Measurements from ENCODE around the gene IFT122.
"Not testable (repeated sequence)": the region's sequence is repeated elsewhere in the genome, so short reads cannot be mapped to it uniquely, and the experiment has no call there.

Gene IFT122

GRCh38 chr3:129402616-129403015 lies 37.4 kb upstream of the IFT122 start:
- no peak overlapping the region for H3K4me3 ChIP-seq (ENCODE audit: extremely low read depth, insufficient read depth, low read length, poor library complexity, severe bottlenecking)
- WGBS, 2 experiments (ENCODE audit: insufficient coverage in 2 of 2) = no CpG with 5 or more reads among the region's 4 CpGs

GRCh38 chr3:129403450-129403849 lies 36.6 kb upstream of the IFT122 start:
- Histone ChIP-seq H3K9me3 (ENCODE audit: control insufficient read depth, low read length) (no peaks in the 10 kb centered on the region), H3K27ac (ENCODE audit: low read depth, low read length, severe bottlenecking) (no peak overlapping the region), H3K4me1 (ENCODE audit: control insufficient read depth, insufficient read depth, low read length, poor library complexity, severe bottlenecking) (no peaks in the 10 kb centered on the region), H3K4me3 (ENCODE audit: extremely low read depth, insufficient read depth, low read length, poor library complexity, severe bottlenecking) (no peak overlapping the region), H3K36me3 (ENCODE audit: control insufficient read depth, insufficient read depth, low read length) (no peaks in the 10 kb centered on the region)
- 82 to 95% methylated on average over 2 to 3 of the region's 7 CpGs for WGBS, 2 experiments (ENCODE audit: insufficient coverage in 2 of 2)

More at GRCh38 chr3:129402616-129403015, 37.4 kb upstream of the IFT122 start:
- Histone ChIP-seq H3K4me1 (ENCODE audit: control insufficient read depth, insufficient read depth, low read length, poor library complexity, severe bottlenecking) (no peaks in the 10 kb centered on the region), H3K27ac (ENCODE audit: low read depth, low read length, severe bottlenecking) (no peak overlapping the region), H3K9me3 (ENCODE audit: control insufficient read depth, low read length) (no peaks in the 10 kb centered on the region), H3K36me3 (ENCODE audit: control insufficient read depth, insufficient read depth, low read length) (no peaks in the 10 kb centered on the region)

DNA sequence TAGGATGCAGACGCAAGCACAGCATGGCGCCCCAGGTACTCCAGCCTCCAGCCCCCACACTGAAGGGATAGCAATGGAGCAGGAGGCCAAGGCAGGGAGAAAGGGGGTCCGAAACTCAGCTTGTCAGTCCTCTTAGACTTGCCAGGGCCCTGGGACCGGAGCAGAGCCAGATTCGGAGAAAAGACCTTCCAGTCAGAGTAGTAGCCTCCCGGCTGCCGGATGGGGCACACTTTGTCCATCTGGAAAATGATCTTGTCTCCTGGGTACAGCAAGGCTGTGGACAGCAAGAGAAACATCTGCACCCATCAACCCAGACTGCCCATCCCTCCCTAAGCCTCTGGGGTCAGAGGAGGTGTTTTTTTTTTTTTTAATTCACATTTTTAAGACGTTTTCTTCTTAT lies 35.9 kb upstream of the IFT122 start:
- no peak overlapping the region for H3K4me3 ChIP-seq (ENCODE audit: extremely low read depth, insufficient read depth, low read length, poor library complexity, severe bottlenecking)
- 92% methylated on average over 2 of the region's 8 CpGs; no CpG with 5 or more reads in 1 of the 2 experiments for WGBS, 2 experiments (ENCODE audit: insufficient coverage in 2 of 2)
- H3K36me3 ChIP-seq (ENCODE audit: control insufficient read depth, insufficient read depth, low read length) = no peaks in the 10 kb centered on the region
- H3K9me3 ChIP-seq (ENCODE audit: control insufficient read depth, low read length) = no peaks in the 10 kb centered on the region
- no peaks in the 10 kb centered on the region for H3K4me1 ChIP-seq (ENCODE audit: control insufficient read depth, insufficient read depth, low read length, poor library complexity, severe bottlenecking)
- no peak overlapping the region for H3K27ac ChIP-seq (ENCODE audit: low read depth, low read length, severe bottlenecking)

- no peak overlapping the region for H3K4me3 ChIP-seq (ENCODE audit: extremely low read depth, insufficient read depth, low read length, poor library complexity, severe bottlenecking)
- no peaks in the 10 kb centered on the region for H3K9me3 ChIP-seq (ENCODE audit: control insufficient read depth, low read length)
- no peaks in the 10 kb centered on the region for H3K4me1 ChIP-seq (ENCODE audit: control insufficient read depth, insufficient read depth, low read length, poor library complexity, severe bottlenecking)
- H3K27ac ChIP-seq (ENCODE audit: low read depth, low read length, severe bottlenecking) = no peak overlapping the region
- no peaks in the 10 kb centered on the region for H3K36me3 ChIP-seq (ENCODE audit: control insufficient read depth, insufficient read depth, low read length)
- WGBS, 2 experiments (ENCODE audit: insufficient coverage in 2 of 2) = 86 to 95% methylated on average over 2 to 3 of the region's 5 CpGs
These were observed 35.4 kb upstream of the IFT122 start for GRCh38 chr3:129404610-129405009.

DNA sequence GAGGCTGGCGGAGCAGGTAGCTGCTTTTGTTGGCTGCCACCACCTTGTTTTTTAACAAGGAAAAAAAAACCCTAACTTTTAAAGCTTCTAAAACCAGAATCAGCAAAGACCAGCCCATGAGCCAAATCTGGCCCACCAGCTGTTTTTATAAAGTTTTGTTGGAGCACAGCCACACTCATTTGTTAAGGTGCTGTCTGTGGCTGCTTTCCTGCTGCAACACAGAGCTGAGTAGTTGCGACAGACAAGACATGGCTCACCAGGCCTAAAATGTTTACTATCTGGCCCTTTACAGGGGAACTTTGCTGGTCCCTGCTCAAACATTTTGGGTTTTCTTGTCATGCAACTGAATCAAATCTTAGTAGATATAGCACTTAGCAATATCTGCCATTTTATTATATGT lies 30.5 kb upstream of the IFT122 start:
- no peaks in the 10 kb centered on the region for H3K36me3 ChIP-seq (ENCODE audit: control insufficient read depth, insufficient read depth, low read length)
- 96 to 100% methylated on average over 2 of the region's 2 CpGs for WGBS, 2 experiments (ENCODE audit: insufficient coverage in 2 of 2)
- H3K9me3 ChIP-seq (ENCODE audit: control insufficient read depth, low read length) = no peaks in the 10 kb centered on the region

DNA sequence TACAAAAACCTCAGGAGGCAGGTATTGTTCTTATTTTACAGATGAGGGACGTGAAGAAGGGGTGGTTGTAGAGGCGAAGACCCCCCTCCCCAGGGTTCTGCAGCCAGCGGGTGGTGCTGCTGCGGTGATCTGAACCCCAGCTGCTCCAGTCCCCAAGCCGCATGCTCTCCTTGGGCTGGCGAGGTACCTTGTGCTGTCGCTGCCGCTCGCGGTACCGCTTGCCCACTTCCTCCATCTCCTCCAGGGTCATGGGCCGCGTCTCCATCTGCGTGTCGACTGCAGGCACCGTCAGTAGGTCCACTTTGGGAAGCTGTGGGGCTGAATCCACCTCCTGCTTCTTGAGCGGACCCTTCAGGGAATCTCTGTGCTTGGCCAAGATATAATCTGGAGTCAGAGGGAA lies 29.1 kb upstream of the IFT122 start:
- H3K9me3 ChIP-seq (ENCODE audit: control insufficient read depth, low read length) = no peaks in the 10 kb centered on the region
- 95 to 97% methylated on average over 10 to 14 of the region's 17 CpGs for WGBS, 2 experiments (ENCODE audit: insufficient coverage in 2 of 2)

More for the DNA sequence above, 30.5 kb upstream of the IFT122 start:
- H3K4me3 ChIP-seq (ENCODE audit: extremely low read depth, insufficient read depth, low read length, poor library complexity, severe bottlenecking) = no peak overlapping the region
- peaks cover 16% of the 10 kb centered on the region for H3K4me1 ChIP-seq (ENCODE audit: control insufficient read depth, insufficient read depth, low read length, poor library complexity, severe bottlenecking)
- H3K27ac ChIP-seq (ENCODE audit: low read depth, low read length, severe bottlenecking) = no peak overlapping the region

GRCh38 chr3:129412542-129413198 lies 27.4 kb upstream of the IFT122 start:
- H3K9me3 ChIP-seq (ENCODE audit: control insufficient read depth, low read length) = no peaks in the 10 kb centered on the region
- 87 to 94% methylated on average over 6 of the region's 6 CpGs for WGBS, 2 experiments (ENCODE audit: insufficient coverage in 2 of 2)
- H3K4me3 ChIP-seq (ENCODE audit: extremely low read depth, insufficient read depth, low read length, poor library complexity, severe bottlenecking) = no peak overlapping the region
- no peak overlapping the region for H3K27ac ChIP-seq (ENCODE audit: low read depth, low read length, severe bottlenecking)
- H3K36me3 ChIP-seq (ENCODE audit: control insufficient read depth, insufficient read depth, low read length) = no peaks in the 10 kb centered on the region
- peaks cover 22% of the 10 kb centered on the region for H3K4me1 ChIP-seq (ENCODE audit: control insufficient read depth, insufficient read depth, low read length, poor library complexity, severe bottlenecking)

More for the DNA sequence above, 29.1 kb upstream of the IFT122 start:
- peaks cover 22% of the 10 kb centered on the region for H3K4me1 ChIP-seq (ENCODE audit: control insufficient read depth, insufficient read depth, low read length, poor library complexity, severe bottlenecking)
- H3K27ac ChIP-seq (ENCODE audit: low read depth, low read length, severe bottlenecking) = no peak overlapping the region
- no peaks in the 10 kb centered on the region for H3K36me3 ChIP-seq (ENCODE audit: control insufficient read depth, insufficient read depth, low read length)
- H3K4me3 ChIP-seq (ENCODE audit: extremely low read depth, insufficient read depth, low read length, poor library complexity, severe bottlenecking) = no peak overlapping the region

DNA sequence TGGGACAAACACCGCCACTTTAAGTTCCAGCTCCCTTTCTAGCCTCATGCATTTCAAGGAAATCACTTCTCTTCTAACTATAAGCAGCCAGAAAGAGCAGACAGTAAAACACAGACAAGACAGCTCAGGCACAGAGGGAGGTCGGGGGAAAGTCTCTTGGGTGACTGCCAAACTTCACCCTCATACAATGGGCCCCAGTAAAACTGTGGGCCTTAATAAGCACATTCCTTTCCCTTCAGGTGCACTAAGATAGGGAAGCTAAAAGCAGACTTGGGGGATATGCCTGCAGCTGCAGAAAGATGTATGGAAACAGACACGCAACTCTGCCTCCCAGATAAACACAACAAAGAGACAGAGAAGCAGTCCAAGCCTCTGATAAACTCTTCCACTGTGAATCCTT lies 26.8 kb upstream of the IFT122 start:
- not testable (repeated sequence) for H3K4me3 ChIP-seq (ENCODE audit: extremely low read depth, insufficient read depth, low read length, poor library complexity, severe bottlenecking); H3K36me3 ChIP-seq (ENCODE audit: control insufficient read depth, insufficient read depth, low read length); H3K9me3 ChIP-seq (ENCODE audit: control insufficient read depth, low read length)
- H3K4me1 ChIP-seq (ENCODE audit: control insufficient read depth, insufficient read depth, low read length, poor library complexity, severe bottlenecking) = peaks cover 22% of the 10 kb centered on the region
- WGBS, 2 experiments (ENCODE audit: insufficient coverage in 2 of 2) = 74 to 86% methylated on average over 2 to 3 of the region's 3 CpGs
- H3K27ac ChIP-seq (ENCODE audit: low read depth, low read length, severe bottlenecking) = peak overlapping the region; percentile 90

GRCh38 chr3:129413687-129414506 lies 26.1 kb upstream of the IFT122 start:
- 65 to 71% methylated on average over 2 of the region's 4 CpGs for WGBS, 2 experiments (ENCODE audit: insufficient coverage in 2 of 2)
- no peak overlapping the region for H3K4me3 ChIP-seq (ENCODE audit: extremely low read depth, insufficient read depth, low read length, poor library complexity, severe bottlenecking)
- no peaks in the 10 kb centered on the region for H3K36me3 ChIP-seq (ENCODE audit: control insufficient read depth, insufficient read depth, low read length)
- H3K4me1 ChIP-seq (ENCODE audit: control insufficient read depth, insufficient read depth, low read length, poor library complexity, severe bottlenecking) = peaks cover 22% of the 10 kb centered on the region
- H3K27ac ChIP-seq (ENCODE audit: low read depth, low read length, severe bottlenecking) = peak overlapping the region; percentile 90
- no peaks in the 10 kb centered on the region for H3K9me3 ChIP-seq (ENCODE audit: control insufficient read depth, low read length)

GRCh38 chr3:129415378-129415777 lies 24.6 kb upstream of the IFT122 start:
- no peak overlapping the region for H3K4me3 ChIP-seq (ENCODE audit: extremely low read depth, insufficient read depth, low read length, poor library complexity, severe bottlenecking)
- WGBS, 2 experiments (ENCODE audit: insufficient coverage in 2 of 2) = 100% methylated on average over 1 to 2 of the region's 3 CpGs

GRCh38 chr3:129415830-129416229 lies 24.2 kb upstream of the IFT122 start:
- H3K4me1 ChIP-seq (ENCODE audit: control insufficient read depth, insufficient read depth, low read length, poor library complexity, severe bottlenecking) = peaks cover 22% of the 10 kb centered on the region
- no peak overlapping the region for H3K4me3 ChIP-seq (ENCODE audit: extremely low read depth, insufficient read depth, low read length, poor library complexity, severe bottlenecking)
- H3K27ac ChIP-seq (ENCODE audit: low read depth, low read length, severe bottlenecking) = no peak overlapping the region
- H3K36me3 ChIP-seq (ENCODE audit: control insufficient read depth, insufficient read depth, low read length) = no peaks in the 10 kb centered on the region
- 87 to 94% methylated on average over 5 of the region's 6 CpGs for WGBS, 2 experiments (ENCODE audit: insufficient coverage in 2 of 2)
- H3K9me3 ChIP-seq (ENCODE audit: control insufficient read depth, low read length) = peaks cover under 1% of the 10 kb centered on the region

More at GRCh38 chr3:129415378-129415777, 24.6 kb upstream of the IFT122 start:
- peaks cover 22% of the 10 kb centered on the region for H3K4me1 ChIP-seq (ENCODE audit: control insufficient read depth, insufficient read depth, low read length, poor library complexity, severe bottlenecking)
- H3K36me3 ChIP-seq (ENCODE audit: control insufficient read depth, insufficient read depth, low read length) = no peaks in the 10 kb centered on the region
- no peaks in the 10 kb centered on the region for H3K9me3 ChIP-seq (ENCODE audit: control insufficient read depth, low read length)
- H3K27ac ChIP-seq (ENCODE audit: low read depth, low read length, severe bottlenecking) = no peak overlapping the region

All from mesodermal cell (in vitro differentiated cells).